Left lung (tissue), 10 donors: Measurements from ENCODE around the gene FAM193A. TPM values are rescaled to one million over a fixed set of nuclear protein-coding genes. Genes with fewer than 3 reads are reported as not detected.

Experiments used
- ATAC-seq: fragments of 200-7000 bp; cut with Tn5 transposase; one replicate; pipeline ENCODE4 v1.9.1; 2020; ENCODE audit warnings: moderate library complexity
- DNase-seq, 4 donors: peaks; one replicate each; pipeline ENCODE4 v3.0.0-alpha.2; 2013 to 2020
- H3K27ac ChIP-seq, 2 donors: fragments of 200-600 bp; sonication (generic) in 1 of 2; one replicate each; pipeline versions ENCODE4 v1.5.0 to v1.8.0; 2020 to 2021
- H3K27me3 ChIP-seq, 2 donors: fragments of 200-600 bp; sonication (generic) in 1 of 2; one replicate each; pipeline versions ENCODE4 v1.5.0 to v1.8.0; 2020 to 2021
- H3K36me3 ChIP-seq, 2 donors: fragments of 200-600 bp; sonication (generic) in 1 of 2; one replicate each; pipeline versions ENCODE4 v1.5.0 to v1.8.0; 2020 to 2021
- H3K4me1 ChIP-seq, 2 donors: fragments of 200-600 bp; one replicate each; pipeline ENCODE4 v1.8.0; 2021
- H3K4me3 ChIP-seq, 2 donors: fragments of 200-600 bp; sonication (generic) in 1 of 2; one replicate each; pipeline versions ENCODE4 v1.5.0 to v1.8.0; 2020 to 2021; ENCODE audit warnings: mild to moderate bottlenecking in 1 of 2
- H3K9me3 ChIP-seq, 2 donors: fragments of 200-600 bp; sonication (generic) in 1 of 2; one replicate each; pipeline versions ENCODE4 v1.5.0 to v1.8.0; 2020 to 2021
- CTCF ChIP-seq, 2 donors: fragments of 200-600 bp; sonication (generic) in 1 of 2; IDR thresholded peaks; one replicate each; pipeline versions ENCODE4 v1.5.0 to v1.8.0; 2021; ENCODE audit warnings: antibody characterized with exemption in 2 of 2
- intact Hi-C, 2 donors: fragments of 100-400 bp; cut with DNase I; formaldehyde crosslinking; loops; one replicate each; pipeline versions ENCODE4 v1.11.2 to v1.14.2; 2022
- polyA plus RNA-seq, 6 donors: library from polyadenylated mRNA; unstranded; fragments of 120-200 nt; gene quantifications; one replicate each; pipeline ENCODE4 v1.2.1, GENCODE V29; 2013; ENCODE audit not compliant: insufficient read length in 6 of 6
- total RNA-seq, 2 donors: library from RNA; stranded (reverse); fragmentation: NEBNext Ultra II Directional; extraction: Animal tissue kit (Norgen Biotek cat#: 25700); gene quantifications; one replicate each; pipeline ENCODE4 v1.2.1, GENCODE V29; 2021
- donor health status: DM: no; HTN: yes; CAD: no.
- donor health status: DM: no; HTN: no; CAD: no.

Gene FAM193A
- total and polyA plus RNA-seq, 8 donors = 22.3 to 35.9 (median 30.6) TPM

GRCh38 chr4:2714061-2714770 is 177.8 kb downstream of the FAM193A start:
- DNase-seq (peak in 3 of 4 donors; percentile 28 to 67 (median 46)), ATAC-seq (peak; percentile 84)
- TF ChIP-seq CTCF (IDR thresholded peaks at IDR 0.05) = no peak

GRCh38 chr4:2714918-2715317 is 178.5 kb downstream of the FAM193A start:
- H3K36me3 ChIP-seq = peaks cover 0 to 41% of the 10 kb centered on the region in 2 donors
- H3K4me3 ChIP-seq = no peak overlapping the region
- no peaks in the 10 kb centered on the region for H3K9me3 ChIP-seq
- TF ChIP-seq CTCF (IDR thresholded peaks at IDR 0.05) = no peak
- peaks cover 13 to 32% of the 10 kb centered on the region in 2 donors for H3K4me1 ChIP-seq
- DNase-seq (no peak), ATAC-seq (no peak)
- peak overlapping the region; percentile 59 to 63 for H3K27ac ChIP-seq
- intact Hi-C loops = no loop called here
- no peaks in the 10 kb centered on the region for H3K27me3 ChIP-seq

More at GRCh38 chr4:2714061-2714770, 177.8 kb downstream of the FAM193A start:
- H3K27me3 ChIP-seq = no peaks in the 10 kb centered on the region
- H3K4me1 ChIP-seq = peaks cover 13 to 32% of the 10 kb centered on the region in 2 donors
- H3K9me3 ChIP-seq = no peaks in the 10 kb centered on the region
- intact Hi-C loops = no loop called here
- H3K27ac ChIP-seq = peak overlapping the region; percentile 59 to 63
- H3K36me3 ChIP-seq = peaks cover 0 to 34% of the 10 kb centered on the region in 2 donors
- H3K4me3 ChIP-seq = no peak overlapping the region

GRCh38 chr4:2715426-2715825 is 179.0 kb downstream of the FAM193A start:
- ATAC-seq = no peak
- intact Hi-C loops = no loop called here
- TF ChIP-seq CTCF (IDR thresholded peaks at IDR 0.05) = no peak
- H3K36me3 ChIP-seq = peaks cover 0 to 46% of the 10 kb centered on the region in 2 donors
- H3K27me3 ChIP-seq = no peaks in the 10 kb centered on the region
- no peaks in the 10 kb centered on the region for H3K9me3 ChIP-seq
- no peak overlapping the region for H3K4me3 ChIP-seq
- peak in 1 of 4 donors; percentile 23 for DNase-seq
- peaks cover 13 to 32% of the 10 kb centered on the region in 2 donors for H3K4me1 ChIP-seq
- peak overlapping the region; percentile 59 to 63 for H3K27ac ChIP-seq

GRCh38 chr4:2716236-2716635 is 179.8 kb downstream of the FAM193A start:
- H3K27me3 ChIP-seq = no peaks in the 10 kb centered on the region
- peak overlapping the region in 1 of 2 donors; percentile 63 for H3K27ac ChIP-seq
- H3K9me3 ChIP-seq = no peaks in the 10 kb centered on the region
- no peak for ATAC-seq
- H3K36me3 ChIP-seq = peaks cover 0 to 52% of the 10 kb centered on the region in 2 donors
- TF ChIP-seq CTCF (IDR thresholded peaks at IDR 0.05) = no peak
- H3K4me3 ChIP-seq = no peak overlapping the region
- intact Hi-C loops = no loop called here
- peak in 1 of 4 donors; percentile 21 for DNase-seq
- H3K4me1 ChIP-seq = peaks cover 13 to 32% of the 10 kb centered on the region in 2 donors

GRCh38 chr4:2721586-2721985 is 185.1 kb downstream of the FAM193A start:
- no peak for TF ChIP-seq CTCF (IDR thresholded peaks at IDR 0.05)
- H3K4me1 ChIP-seq = no peaks in the 10 kb centered on the region
- no peaks in the 10 kb centered on the region for H3K27me3 ChIP-seq
- DNase-seq (peak in 1 of 4 donors; percentile 22), ATAC-seq (no peak)
- peaks cover 0 to 76% of the 10 kb centered on the region in 2 donors for H3K36me3 ChIP-seq
- H3K4me3 ChIP-seq = no peak overlapping the region
- intact Hi-C loops = no loop called here
- H3K27ac ChIP-seq = no peak overlapping the region
- no peaks in the 10 kb centered on the region for H3K9me3 ChIP-seq
